Nephron progenitor cell (in vitro differentiated cells): ENCODE measurements around the gene EDN1.
A peak's percentile ranks its signal among the peaks of the same experiment; 100 is the strongest.

ENCODE experiments used
- DNase-seq: peaks from one replicate; pipeline ENCODE4 v3.0.0; 2021
- H3K27ac Mint-ChIP-seq: 2 replicates; pipeline ENCODE4 v1.8.0; 2021; ENCODE audit warnings: mild to moderate bottlenecking, moderate library complexity, mixed read lengths
- H3K27me3 Mint-ChIP-seq: 2 replicates; pipeline ENCODE4 v1.8.0; 2021; ENCODE audit warnings: mild to moderate bottlenecking, low read depth, mixed read lengths; ENCODE audit not compliant: poor library complexity
- H3K36me3 Mint-ChIP-seq: 2 replicates; pipeline ENCODE4 v1.8.0; 2021; ENCODE audit warnings: low read depth, mixed read lengths
- H3K4me1 Mint-ChIP-seq: 2 replicates; pipeline ENCODE4 v1.8.0; 2021; ENCODE audit warnings: mixed read lengths
- H3K4me3 Mint-ChIP-seq: 2 replicates; pipeline ENCODE4 v1.8.0; 2021; ENCODE audit warnings: mild to moderate bottlenecking, moderate library complexity, mixed read lengths
- H3K9me3 Mint-ChIP-seq: 2 replicates; pipeline ENCODE4 v1.8.0; 2021; ENCODE audit warnings: mild to moderate bottlenecking, moderate library complexity, mixed read lengths
- CTCF ChIP-seq: fragments of 200-600 bp; sonication (generic); IDR thresholded peaks from 2 replicates; pipeline ENCODE4 v1.5.0; 2021; ENCODE audit warnings: antibody characterized with exemption

EDN1 gene

GRCh38 chr6:12339808-12340487 is 49.8 kb downstream of the EDN1 start:
- TF ChIP-seq CTCF: no peak

GRCh38 chr6:12340488-12340818 is 50.3 kb downstream of the EDN1 start:
- H3K27ac Mint-ChIP-seq: no peak overlapping the region
- no peaks in the 10 kb centered on the region for H3K9me3 Mint-ChIP-seq
- peaks cover 11% of the 10 kb centered on the region for H3K27me3 Mint-ChIP-seq
- H3K4me1 Mint-ChIP-seq: peaks cover 60% of the 10 kb centered on the region
- H3K4me3 Mint-ChIP-seq: peak overlapping the region; percentile 62
- H3K36me3 Mint-ChIP-seq: no peaks in the 10 kb centered on the region
- TF ChIP-seq CTCF: no peak
- DNase-seq: no peak

More at GRCh38 chr6:12339808-12340487, 49.8 kb downstream of the EDN1 start:
- peaks cover 10% of the 10 kb centered on the region for H3K27me3 Mint-ChIP-seq
- peak overlapping the region; percentile 14 for H3K27ac Mint-ChIP-seq
- H3K36me3 Mint-ChIP-seq: no peaks in the 10 kb centered on the region
- peak overlapping the region; percentile 62 for H3K4me3 Mint-ChIP-seq
- peak; percentile 57 for DNase-seq
- no peaks in the 10 kb centered on the region for H3K9me3 Mint-ChIP-seq
- H3K4me1 Mint-ChIP-seq: peaks cover 60% of the 10 kb centered on the region

GRCh38 chr6:12342664-12343063 is 52.5 kb downstream of the EDN1 start:
- TF ChIP-seq CTCF: no peak
- Mint-ChIP-seq H3K4me1 (peaks cover 52% of the 10 kb centered on the region), H3K27me3 (peaks cover 11% of the 10 kb centered on the region), H3K36me3 (no peaks in the 10 kb centered on the region), H3K27ac (peak overlapping the region; percentile 78), H3K4me3 (no peak overlapping the region), H3K9me3 (no peaks in the 10 kb centered on the region)
- no peak for DNase-seq

GRCh38 chr6:12343122-12343439 is 52.9 kb downstream of the EDN1 start:
- no peak for TF ChIP-seq CTCF
- Mint-ChIP-seq H3K27ac (no peak overlapping the region), H3K27me3 (peaks cover 11% of the 10 kb centered on the region), H3K4me3 (no peak overlapping the region), H3K4me1 (peaks cover 52% of the 10 kb centered on the region), H3K9me3 (no peaks in the 10 kb centered on the region), H3K36me3 (no peaks in the 10 kb centered on the region)
- no peak for DNase-seq

GRCh38 chr6:12343440-12344162 is 53.4 kb downstream of the EDN1 start:
- H3K9me3 Mint-ChIP-seq: no peaks in the 10 kb centered on the region

More at GRCh38 chr6:12343440-12344162, 53.4 kb downstream of the EDN1 start:
- H3K36me3 Mint-ChIP-seq: no peaks in the 10 kb centered on the region
- no peak overlapping the region for H3K4me3 Mint-ChIP-seq
- peaks cover 51% of the 10 kb centered on the region for H3K4me1 Mint-ChIP-seq
- no peak for TF ChIP-seq CTCF
- DNase-seq: no peak
- H3K27ac Mint-ChIP-seq: no peak overlapping the region
- H3K27me3 Mint-ChIP-seq: peaks cover 11% of the 10 kb centered on the region
